ENCODE results near the gene ERVMER34-1.
A peak's percentile ranks its signal among the peaks of the same experiment; 100 is the strongest.

Gene ERVMER34-1

DNA sequence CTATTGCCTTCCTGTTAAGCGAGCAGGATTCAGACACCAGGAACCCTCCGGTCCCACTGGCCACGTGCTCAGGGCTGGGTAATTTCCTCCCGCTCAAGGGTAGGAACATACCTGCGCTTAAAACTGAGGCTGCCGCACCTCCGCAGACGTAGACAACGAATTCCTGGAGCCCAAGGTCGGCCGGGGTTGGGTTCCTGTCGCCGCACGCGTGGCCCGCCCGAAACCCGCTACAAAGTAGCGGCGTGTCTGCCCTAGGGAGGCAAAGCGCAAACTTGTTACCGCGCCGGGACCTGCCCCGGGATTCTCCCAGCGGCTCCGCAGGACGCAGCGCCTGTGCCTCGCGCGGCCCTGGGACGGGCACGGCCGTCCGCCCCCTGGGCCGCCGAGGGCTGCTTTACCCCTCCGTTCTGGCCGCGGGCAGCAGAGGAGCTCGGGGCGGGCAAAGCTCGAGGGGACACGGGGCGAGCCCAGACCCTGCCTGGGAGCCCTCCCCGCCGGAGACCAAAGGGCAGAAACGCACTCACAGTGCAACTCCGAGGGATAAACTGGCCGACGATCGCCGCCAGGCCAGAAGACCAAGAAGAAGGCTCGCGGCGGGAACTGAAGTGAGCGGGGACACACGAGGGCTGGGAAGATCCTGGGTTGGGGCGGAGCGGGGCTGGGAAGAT lies at the start of gene ERVMER34-1:
TSS of gene ERVMER34-1 (minus strand) at position 607 of the 668 bp plus-strand sequence. CDS start 5,905 bp downstream, outside the sequence.
- DNase-seq, result no peak

GRCh38 chr4:52799813-52800212 lies 48.6 kb upstream of the ERVMER34-1 start:
- DNase-seq, result no peak

DNA sequence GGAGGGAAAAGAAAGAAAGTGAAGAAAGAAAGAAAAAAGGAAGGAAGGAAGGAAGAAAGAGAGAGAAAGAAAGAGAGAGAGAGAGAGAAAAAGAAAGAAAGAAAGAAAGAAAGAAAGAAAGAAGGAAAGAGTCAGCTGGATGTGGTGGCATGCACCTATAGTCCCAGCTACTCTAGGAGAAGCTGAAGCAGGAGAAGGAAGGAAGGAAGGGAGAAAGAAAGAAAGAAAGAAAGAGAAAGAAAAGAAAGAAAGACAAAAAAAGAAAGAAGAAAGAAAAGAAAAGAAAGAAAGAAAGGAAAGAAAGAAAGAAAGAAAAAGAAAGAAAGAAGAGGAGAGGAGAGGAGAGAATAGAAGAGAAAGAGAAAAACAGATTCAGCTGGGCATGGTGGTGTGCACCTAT lies 44.3 kb upstream of the ERVMER34-1 start:
- no peak for DNase-seq

DNA sequence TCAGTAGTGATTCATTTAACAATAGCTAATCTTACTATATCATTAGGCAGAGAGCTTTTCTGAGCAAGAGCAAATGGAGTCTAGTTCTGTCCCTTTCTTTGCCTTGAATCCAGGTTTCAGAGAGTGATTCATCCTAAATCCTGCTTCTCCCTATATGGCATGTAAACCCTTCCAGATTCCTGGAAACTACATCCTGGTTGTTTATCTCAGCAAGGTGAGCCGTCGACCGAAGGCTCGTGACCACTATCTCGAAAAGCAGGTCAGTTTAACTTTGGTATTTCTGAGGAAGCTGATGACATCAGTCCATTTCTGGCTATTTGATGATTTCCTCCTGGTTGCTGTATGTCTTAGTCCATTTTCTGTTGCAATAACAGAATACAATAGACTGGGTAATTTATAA lies 40.7 kb upstream of the ERVMER34-1 start:
- DNase-seq, result no peak

DNA sequence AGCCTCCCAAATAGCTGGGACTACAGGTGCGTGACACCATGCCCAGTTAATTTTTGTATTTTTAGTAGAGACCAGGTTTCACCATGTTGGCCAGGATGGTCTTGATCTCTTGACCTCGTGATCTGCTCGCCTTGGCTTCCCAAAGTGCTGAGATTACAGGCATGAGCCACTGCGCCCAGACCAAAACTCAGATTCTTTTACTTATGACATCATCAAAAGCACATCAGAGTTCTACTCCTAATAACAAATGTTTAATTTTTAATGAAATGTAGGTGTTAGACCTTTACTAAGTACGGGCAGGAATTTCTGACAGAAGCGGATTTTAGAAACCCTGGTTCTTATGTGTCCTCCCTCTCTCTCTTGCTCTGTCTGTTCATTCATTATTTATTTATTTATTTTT lies 38.5 kb upstream of the ERVMER34-1 start:
- no peak for DNase-seq

DNA sequence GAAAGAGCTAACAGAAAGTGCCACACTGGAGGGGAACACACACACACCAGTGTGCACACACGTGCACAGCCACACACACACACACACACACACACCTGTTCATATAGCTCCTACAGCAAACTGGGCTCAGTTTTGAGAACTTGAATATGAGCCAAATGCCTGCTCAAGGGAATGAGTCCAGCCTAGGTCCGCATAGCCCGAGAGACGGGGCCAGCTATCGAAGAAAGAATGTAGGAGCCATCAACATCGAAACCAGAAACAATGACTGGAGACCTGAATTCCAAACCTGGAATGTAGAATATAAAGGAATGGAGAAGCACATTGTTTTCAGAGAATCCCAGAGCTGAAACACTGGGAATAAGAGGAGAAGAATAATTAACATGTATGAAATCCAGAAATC lies 37.6 kb upstream of the ERVMER34-1 start:
- DNase-seq, result no peak

GRCh38 chr4:52783069-52783468 lies 31.8 kb upstream of the ERVMER34-1 start:
- no peak for DNase-seq

- no peak for DNase-seq
Measured at GRCh38 chr4:52780617-52781354, 29.6 kb upstream of the ERVMER34-1 start.

- DNase-seq, result no peak
Measured at GRCh38 chr4:52780206-52780605, 29.0 kb upstream of the ERVMER34-1 start.

- DNase-seq, result no peak
Measured at GRCh38 chr4:52760256-52760655, 9.0 kb upstream of the ERVMER34-1 start.

GRCh38 chr4:52755426-52755825 lies 4.2 kb upstream of the ERVMER34-1 start:
- DNase-seq, result no peak

- no peak for DNase-seq
Measured at GRCh38 chr4:52752936-52753335, 1.7 kb upstream of the ERVMER34-1 start.

DNA sequence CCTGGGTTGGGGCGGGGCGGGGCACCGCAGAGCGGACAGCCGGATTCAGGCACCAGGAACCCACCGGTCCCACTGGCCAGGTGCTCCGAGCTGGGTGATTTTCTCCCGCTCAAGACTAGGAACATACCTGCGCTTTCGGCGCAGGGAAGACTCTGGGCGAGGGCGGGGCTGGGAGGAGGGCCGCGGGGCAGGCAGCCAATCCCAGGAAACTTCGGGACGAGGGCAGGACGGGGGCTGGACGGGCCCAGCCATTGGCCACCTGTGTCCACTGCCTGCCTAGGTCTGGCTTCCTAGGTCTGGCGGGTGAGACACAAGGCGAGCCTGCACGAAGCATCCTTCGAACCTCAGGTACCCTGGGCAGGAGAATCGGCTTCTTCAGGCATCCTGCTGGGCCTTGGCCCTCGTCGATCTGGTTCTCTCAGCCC lies 274 bp upstream of the ERVMER34-1 start:
- no peak for DNase-seq

DNA sequence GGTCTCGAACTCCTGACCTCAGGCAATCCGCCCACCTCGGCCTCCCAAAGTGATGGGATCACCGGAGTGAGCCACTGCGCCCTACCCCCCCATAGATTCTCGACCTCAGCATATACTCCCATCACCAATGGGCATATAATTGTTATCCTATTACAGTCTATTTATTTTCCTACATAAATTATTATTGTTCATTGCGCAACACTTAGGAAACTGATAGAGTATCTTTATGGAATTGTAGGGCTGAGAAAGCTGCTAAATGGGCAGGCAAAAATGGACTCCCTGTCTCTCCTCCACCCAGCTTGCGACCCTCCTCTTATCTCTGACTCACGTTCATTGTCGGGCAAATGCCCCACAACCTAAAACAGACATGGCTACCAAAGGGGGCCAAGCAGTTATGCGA lies 1.0 kb downstream of the ERVMER34-1 start:
- DNase-seq, result no peak

DNA sequence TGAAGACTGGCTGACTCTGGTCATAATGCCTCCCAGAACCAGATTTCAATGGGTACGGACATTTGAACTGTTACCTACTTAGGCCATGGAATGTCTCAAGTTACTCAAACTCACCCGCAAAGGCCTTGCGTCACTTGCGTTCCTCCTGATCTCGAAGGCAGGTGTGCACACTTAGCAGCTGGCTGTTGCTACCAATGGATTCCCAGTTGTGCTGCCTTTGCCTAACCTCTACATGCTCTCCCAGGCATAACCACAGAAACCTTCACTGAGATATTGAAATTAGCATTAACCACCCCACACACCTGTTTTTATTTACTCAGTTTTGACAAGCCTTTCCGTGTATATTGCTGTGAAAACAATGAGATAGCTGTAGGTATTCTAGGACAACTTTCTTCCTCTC lies 2.8 kb downstream of the ERVMER34-1 start:
- DNase-seq, result no peak

GRCh38 chr4:52744588-52744987 lies 6.6 kb downstream of the ERVMER34-1 start:
- no peak for DNase-seq

DNA sequence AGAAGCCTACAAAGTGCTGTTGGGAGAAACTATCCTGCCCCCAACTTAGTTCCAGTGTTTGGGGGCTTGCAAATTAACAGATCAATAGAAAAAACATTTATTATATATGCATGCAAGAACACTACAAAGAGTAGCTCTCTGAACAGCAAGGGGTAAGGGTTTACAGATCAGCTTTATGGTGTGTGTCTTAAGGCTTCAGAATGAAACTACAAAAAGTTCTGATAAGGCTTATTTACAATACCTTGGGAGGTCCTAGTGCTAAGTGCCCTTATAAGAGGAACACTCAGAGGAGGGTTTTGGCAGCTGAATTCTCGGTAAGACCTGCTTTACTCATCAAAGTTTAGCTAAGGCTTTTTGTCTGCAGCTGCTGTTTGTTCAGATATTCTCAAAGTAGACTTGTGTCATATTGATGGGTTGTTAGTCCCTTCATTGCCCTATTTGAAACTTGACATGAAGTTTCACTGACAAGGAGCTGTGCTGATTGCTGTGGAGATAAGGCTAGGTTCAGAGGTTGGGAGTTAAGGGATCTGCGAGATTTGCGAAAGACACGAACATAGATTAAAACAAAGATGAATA lies 7.7 kb downstream of the ERVMER34-1 start:
- DNase-seq, result no peak

GRCh38 chr4:52729586-52729985 lies 21.6 kb downstream of the ERVMER34-1 start:
- no peak for DNase-seq

DNA sequence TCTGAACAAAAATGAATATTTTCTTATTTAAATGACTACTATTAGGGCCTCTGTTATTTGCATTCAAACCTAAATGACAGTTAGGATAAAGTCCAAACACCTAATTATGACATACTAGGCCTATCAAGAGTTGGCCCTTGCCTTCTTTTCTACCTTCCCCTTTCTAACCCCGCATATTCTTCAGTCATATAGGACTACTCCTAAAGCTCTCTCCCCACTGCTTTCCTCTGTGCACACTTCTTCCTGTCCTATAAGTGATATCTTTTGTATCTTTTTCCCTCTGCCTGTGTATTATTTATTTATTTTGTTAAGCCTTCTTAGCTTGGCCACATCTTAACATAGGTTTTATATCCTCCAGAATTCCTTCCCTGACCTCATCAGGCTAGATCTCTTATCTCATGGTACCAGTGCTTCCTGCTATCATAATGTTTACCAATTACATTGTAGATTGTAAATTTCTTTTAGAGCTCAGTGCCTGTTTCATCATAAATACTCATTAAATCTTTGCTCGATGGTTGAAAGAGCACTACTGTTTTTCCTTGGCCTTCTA lies 22.5 kb downstream of the ERVMER34-1 start:
- DNase-seq, result no peak

DNA sequence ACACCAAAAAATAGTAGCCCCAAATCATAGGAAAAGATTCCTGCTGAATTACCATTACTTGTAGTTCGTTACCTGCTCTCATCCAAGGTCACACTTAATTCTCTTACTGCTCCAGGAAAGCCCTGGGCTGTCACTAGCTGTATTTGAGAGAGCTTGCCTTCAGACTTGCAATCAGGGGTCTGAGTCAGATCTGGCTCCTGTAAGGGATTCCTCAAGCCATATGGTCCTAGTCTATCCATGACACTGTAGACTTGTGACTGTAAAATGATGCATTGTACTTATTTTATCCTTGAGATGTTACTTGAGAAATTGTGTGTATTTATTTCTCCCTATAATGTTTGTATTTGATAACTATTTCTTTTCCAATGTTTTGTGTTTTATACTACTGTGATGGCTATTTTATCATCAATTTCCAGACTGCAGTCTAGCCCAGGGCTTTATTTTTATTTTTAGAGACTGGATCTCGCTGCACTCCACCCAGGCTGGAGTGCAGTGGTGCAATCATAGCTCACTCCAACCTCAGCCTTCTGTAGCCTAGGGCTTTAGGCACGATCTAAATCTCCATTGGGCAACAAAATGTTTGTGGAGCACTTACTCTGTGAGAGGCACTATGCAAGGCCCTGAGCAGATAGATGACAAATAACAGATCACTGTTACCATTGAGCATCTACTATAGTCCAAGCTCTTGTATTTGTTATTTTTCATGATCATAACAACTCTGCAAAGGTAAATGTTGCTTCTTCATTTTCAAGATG lies 24.2 kb downstream of the ERVMER34-1 start:
- DNase-seq, result no peak

- DNase-seq, result peak; percentile 71
Measured at GRCh38 chr4:52721968-52722815, 29.0 kb downstream of the ERVMER34-1 start.

DNA sequence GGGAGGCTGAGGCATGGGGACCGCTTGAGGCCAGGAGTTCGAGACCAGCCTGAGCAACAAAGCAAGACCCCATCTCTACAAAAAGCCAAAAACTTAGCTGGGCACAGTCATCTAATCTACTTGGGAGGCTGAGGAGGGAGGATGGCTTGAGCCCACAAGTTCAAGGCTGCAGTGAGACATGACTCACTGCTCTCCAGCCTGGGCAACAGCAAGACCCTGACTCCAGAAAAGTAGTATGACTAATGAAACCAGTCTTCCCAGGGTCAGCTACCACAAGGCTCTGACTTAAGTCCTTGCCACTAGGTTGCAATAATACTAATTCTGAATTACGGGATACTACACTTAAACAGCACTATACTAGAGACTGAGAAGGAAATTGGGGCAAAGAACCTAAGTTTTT lies 33.1 kb downstream of the ERVMER34-1 start:
- DNase-seq, result no peak

Measured in NCI-H1417 treated with DMSO at 0.1 percent for 48 hours (cell line).